SK-N-SH (cell line): ENCODE data around the gene BRPF3. TPM values are rescaled to one million over a fixed set of nuclear protein-coding genes. Genes with fewer than 3 reads are reported as not detected.

Source experiments
- CTCF ChIA-PET: fragments of 300-600, 350-600 bp; formaldehyde crosslinking; extraction: SDS; loops from one replicate; lab custom pipeline; 2021; lab: Yijun Ruan, JAX
- POLR2A ChIA-PET: fragments of 350-600 bp; sonication (Branson Sonifier 250); formaldehyde crosslinking; extraction: SDS; loops from one replicate; lab custom pipeline; 2020; ENCODE audit warnings: antibody characterized with exemption, inconsistent platforms; lab: Yijun Ruan, JAX
- DNase-seq: peaks from one replicate; pipeline ENCODE4 v3.0.0; 2012
- H2AFZ ChIP-seq: fragments of 200-600 bp; sonication (generic); 2 replicates; pipeline ENCODE4 v1.8.1; 2016; ENCODE audit warnings: antibody characterized with exemption, mild to moderate bottlenecking, low read depth
- H3F3A ChIP-seq: fragments of 200-600 bp; sonication (generic); replicated peaks from 2 replicates; pipeline ENCODE3; 2016; ENCODE audit warnings: antibody characterized with exemption, mild to moderate bottlenecking; ENCODE audit not compliant: insufficient read depth
- H3K27ac ChIP-seq, 2 experiments: fragments of 200-500 bp in 1 of 2; fragments of 200-600 bp in 1 of 2; sonication (Bioruptor generic) in 1 of 2; sonication (generic), shearing (Covaris generic) in 1 of 2; 2 replicates each; pipeline versions ENCODE4 v1.5.1 to v1.6.1; 2014 to 2016; ENCODE audit warnings: low read depth in 2 of 2, inconsistent platforms in 1 of 2, low read length in 1 of 2, mild to moderate bottlenecking in 1 of 2, mixed read lengths in 1 of 2
- H3K27me3 ChIP-seq: fragments of 200-600 bp; sonication (generic), shearing (Covaris generic); 2 replicates; pipeline ENCODE4 v1.6.1; 2016; ENCODE audit warnings: mixed run types; ENCODE audit not compliant: insufficient read depth
- H3K36me3 ChIP-seq, 2 experiments: fragments of 200-500 bp in 1 of 2; fragments of 200-600 bp in 1 of 2; sonication (Bioruptor generic) in 1 of 2; sonication (generic) in 1 of 2; replicated peaks in 1 of 2; 2 replicates each; pipeline versions ENCODE3 to v1.5.1; 2014 to 2016; ENCODE audit warnings: low read length in 1 of 2, mild to moderate bottlenecking in 1 of 2; ENCODE audit not compliant: insufficient read depth in 2 of 2, control insufficient read depth in 1 of 2
- H3K4me1 ChIP-seq, 2 experiments: fragments of 200-500 bp in 1 of 2; fragments of 200-600 bp in 1 of 2; sonication (Bioruptor generic) in 1 of 2; sonication (generic), shearing (Covaris generic) in 1 of 2; 2 replicates each; pipeline versions ENCODE4 v1.5.1 to v1.6.1; 2014 to 2016; ENCODE audit warnings: low read depth in 1 of 2, low read length in 1 of 2, mixed run types in 1 of 2; ENCODE audit not compliant: insufficient read depth in 2 of 2, control insufficient read depth in 1 of 2
- H3K4me2 ChIP-seq: fragments of 200-600 bp; sonication (generic), shearing (Covaris generic); 2 replicates; pipeline ENCODE4 v1.6.1; 2017; ENCODE audit warnings: mixed run types
- H3K4me3 ChIP-seq, 2 experiments: fragments of 200-500 bp in 1 of 2; fragments of 200-600 bp in 1 of 2; sonication (Bioruptor generic) in 1 of 2; sonication (generic), shearing (Covaris generic) in 1 of 2; 2 replicates each; pipeline versions ENCODE4 v1.5.1 to v1.8.1; 2014 to 2016; ENCODE audit warnings: low read depth in 2 of 2, inconsistent platforms in 1 of 2, low read length in 1 of 2, mild to moderate bottlenecking in 1 of 2, mixed read lengths in 1 of 2, moderate library complexity in 1 of 2
- H3K79me2 ChIP-seq: fragments of 200-600 bp; sonication (generic); 2 replicates; pipeline ENCODE4 v1.8.1; 2017; ENCODE audit warnings: mild to moderate bottlenecking; ENCODE audit not compliant: insufficient read depth
- H3K9ac ChIP-seq: fragments of 200-600 bp; sonication (generic); 2 replicates; pipeline ENCODE4 v1.6.1; 2017; ENCODE audit warnings: mixed run types
- H3K9me2 ChIP-seq: fragments of 200-600 bp; sonication (generic); 2 replicates; pipeline ENCODE4 v1.6.1; 2017; ENCODE audit warnings: mixed run types
- H3K9me3 ChIP-seq: fragments of 200-600 bp; sonication (generic); 2 replicates; pipeline ENCODE4 v1.6.1; 2017; ENCODE audit warnings: mixed run types, mild to moderate bottlenecking, moderate library complexity
- H4K20me1 ChIP-seq: fragments of 200-600 bp; sonication (generic); 2 replicates; pipeline ENCODE4 v1.6.1; 2017; ENCODE audit warnings: mild to moderate bottlenecking, mixed run types; ENCODE audit not compliant: insufficient read depth
- EP300 ChIP-seq, 2 experiments: IDR thresholded peaks; 2 replicates each; pipeline versions ENCODE4 v1.4.0 to v1.6.1; 2012; ENCODE audit warnings: borderline replicate concordance in 1 of 2, low read depth in 1 of 2, low read length in 1 of 2
- EZH2phosphoT487 ChIP-seq: fragments of 200-600 bp; sonication (generic); IDR thresholded peaks from 2 replicates; pipeline ENCODE4 v1.6.1; 2017; ENCODE audit warnings: low read depth, mixed run types, mild to moderate bottlenecking, antibody characterized with exemption, moderate library complexity, borderline replicate concordance
- FOXJ3 ChIP-seq: sonication (generic); formaldehyde crosslinking; IDR thresholded peaks from 2 replicates; pipeline ENCODE4 v1.5.1; 2020; ENCODE audit warnings: mild to moderate bottlenecking, missing genetic modification reagents
- FOXM1 ChIP-seq: IDR thresholded peaks from 2 replicates; pipeline ENCODE4 v1.4.0; 2012; ENCODE audit warnings: low read depth, mild to moderate bottlenecking
- IRF3 ChIP-seq: fragments of 150-350 bp; IDR thresholded peaks from 2 replicates; pipeline ENCODE4 v1.6.1; 2016; ENCODE audit warnings: mild to moderate bottlenecking, low read depth, low read length
- JUND ChIP-seq: IDR thresholded peaks from 2 replicates; pipeline ENCODE4 v1.4.0; 2012
- MAX ChIP-seq: IDR thresholded peaks from 2 replicates; pipeline ENCODE4 v1.4.0; 2012; ENCODE audit warnings: low read depth
- PBX3 ChIP-seq: IDR thresholded peaks from 2 replicates; pipeline ENCODE4; 2012
- POLR2AphosphoS5 ChIP-seq: IDR thresholded peaks from 2 replicates; pipeline ENCODE4 v1.6.1; 2012; ENCODE audit warnings: low read depth, low read length
- RCOR1 ChIP-seq: fragments of 150-350 bp; IDR thresholded peaks from 2 replicates; pipeline ENCODE4 v1.6.1; 2017; ENCODE audit warnings: antibody characterized with exemption, low read length
- RFX5 ChIP-seq: IDR thresholded peaks from 2 replicates; pipeline ENCODE4 v1.6.1; 2012; ENCODE audit warnings: mild to moderate bottlenecking, improper control_type of control experiment, low read length
- TAF1 ChIP-seq: IDR thresholded peaks from 2 replicates; pipeline ENCODE4 v1.6.1; 2012; ENCODE audit warnings: low read depth, mild to moderate bottlenecking, low read length, moderate library complexity, borderline replicate concordance
- TEAD4 ChIP-seq: IDR thresholded peaks from 2 replicates; pipeline ENCODE4 v1.4.0; 2012; ENCODE audit warnings: mild to moderate bottlenecking, borderline replicate concordance; ENCODE audit not compliant: insufficient read depth
- YY1 ChIP-seq: IDR thresholded peaks from 2 replicates; pipeline ENCODE4 v1.4.0; 2012; ENCODE audit warnings: low read depth, mild to moderate bottlenecking
- WGBS: methylation state at CpG from one replicate; pipeline ENCODE4 v1.1.6; 2017; ENCODE audit warnings: low lambda C conversion rate; 5-methylcytosine and 5-hydroxymethylcytosine counted together
- polyA plus RNA-seq, 3 experiments: library from polyadenylated mRNA; depleted of rRNA; stranded (reverse); fragments of >200 nt; gene quantifications; 2 replicates each; pipeline ENCODE4 v1.2.3, GENCODE V29; 2012

BRPF3 gene
- polyA plus RNA-seq, 1 of the 3 experiments (the other 2 are of a cell fraction): 15.4 TPM

DNA sequence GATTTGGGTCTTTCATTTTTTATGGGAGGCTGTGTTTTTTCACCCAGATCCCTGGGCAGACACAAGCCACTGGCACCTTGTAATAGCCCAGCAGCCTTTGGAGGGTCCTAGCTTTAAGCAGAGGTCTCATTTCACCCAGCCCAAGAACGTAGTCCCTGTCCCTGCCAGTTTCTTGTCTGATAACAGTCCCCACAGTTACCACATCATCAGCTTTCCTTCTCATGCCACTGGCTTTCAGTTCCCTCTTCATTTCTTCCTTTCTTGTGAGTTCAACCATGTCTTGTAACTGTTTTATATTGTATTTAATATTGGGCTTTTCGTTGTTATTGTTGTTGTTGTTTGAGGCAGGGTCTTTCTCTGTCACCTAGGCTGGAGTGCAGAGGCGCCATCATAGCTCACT, 83.9 kb downstream of the BRPF3 start (continued):
- no peak for TF ChIP-seq PBX3
- no peak for TF ChIP-seq IRF3
- TF ChIP-seq RCOR1: no peak
- no peak for TF ChIP-seq MAX
- TF ChIP-seq, all 33 proteins: peak for 0

GRCh38 chr6:36280983-36281382, 84.4 kb downstream of the BRPF3 start:
- Histone ChIP-seq H3K4me1 (peaks cover 0 to 9% of the 10 kb centered on the region in 2 experiments; a peak in 1 of 4 replicates), H3K27me3 (peaks cover 45% of the 10 kb centered on the region), H3K4me2 (no peak overlapping the region), H3K9ac (no peak overlapping the region), H4K20me1 (no peaks in the 10 kb centered on the region), H3K9me3 (no peaks in the 10 kb centered on the region), H3K4me3 (no peak overlapping the region), H3F3A (no peaks in the 10 kb centered on the region), H2AFZ (no peak overlapping the region), H3K79me2 (no peaks in the 10 kb centered on the region), H3K27ac (no peak overlapping the region)
- no peak for DNase-seq
- 51% methylated on average over 4 of the region's 4 CpGs for WGBS
- TF ChIP-seq EZH2phosphoT487 (no peak), PBX3 (no peak), JUND (no peak), MAX (no peak), TAF1 (no peak), FOXM1 (no peak), POLR2AphosphoS5 (no peak), EP300 (IDR thresholded peaks at IDR 0.05; ENCODE audit: borderline replicate concordance in 1 of 2, low read depth in 1 of 2, low read length in 1 of 2) (no peak), TEAD4 (no peak), RCOR1 (no peak), RFX5 (no peak), YY1 (no peak), FOXJ3 (CRISPR knock-in tag) (no peak)
- TF ChIP-seq, all 33 proteins: peak for 0
- no peaks in the 10 kb centered on the region for H3K36me3 ChIP-seq
- H3K9me2 ChIP-seq: no peaks in the 10 kb centered on the region
- ChIA-PET CTCF (interaction anchor here (1.4 to 2.3 kb wide), 3 partner anchors 10 to 21 kb away, joined by 4 to 11 read pairs (median 7); no protein-coding TSS in a partner anchor), POLR2A (interaction anchor here (0.8 kb wide), 1 partner anchor 15 kb away, joined by 3 read pairs; no protein-coding TSS in a partner anchor)

Other genes with a start within 250 kb of the BRPF3 start
- gene SLC26A8, start 172.1 kb upstream of the BRPF3 start, polyA plus RNA-seq (2012; rRNA removed): not detected in 2 replicates
- gene MAPK14, start 168.9 kb upstream of the BRPF3 start, polyA plus RNA-seq (2012; rRNA removed): 19.8 and 27.4 TPM in 2 replicates
- 1.9 and 2.3 TPM in 2 replicates for gene MAPK13, start 66.2 kb upstream of the BRPF3 start, polyA plus RNA-seq (2012; rRNA removed)
- not detected in 2 replicates for gene PNPLA1, start 73.3 kb downstream of the BRPF3 start, polyA plus RNA-seq (2012; rRNA removed)
- not detected in 2 replicates for gene BNIP5, start 140.1 kb downstream of the BRPF3 start, polyA plus RNA-seq (2012; rRNA removed)
- 0.31 and 0.39 TPM in 2 replicates for gene ETV7, start 190.9 kb downstream of the BRPF3 start, polyA plus RNA-seq (2012; rRNA removed)
- gene PXT1, start 246.1 kb downstream of the BRPF3 start, polyA plus RNA-seq (2012; rRNA removed): not detected in 2 replicates
- 29.0 and 36.1 TPM in 2 replicates for gene KCTD20, start 246.3 kb downstream of the BRPF3 start, polyA plus RNA-seq (2012; rRNA removed)